Measurements from ENCODE around the gene CDH20.

GRCh38 chr18:61579581-61579980 lies 246.4 kb downstream of the CDH20 start:
- TF ChIP-seq CTCF (IDR thresholded peaks at IDR 0.05) (no peak), POLR2AphosphoS5 (IDR thresholded peaks at IDR 0.05) (no peak)

All from transverse colon (tissue), 4 donors.